HG03066 (cell line): Measurements from ENCODE around the gene TRIM72.
"Not testable (repeated sequence)": the region's sequence is repeated elsewhere in the genome, so short reads cannot be mapped to it uniquely, and the experiment has no call there.

Experiments used
- ATAC-seq: cut with Tn5 transposase; IDR thresholded peaks from one replicate; pipeline ENCODE4 v1.9.1; 2021; ENCODE audit warnings: low read depth; ENCODE audit not compliant: unreplicated experiment

TRIM72 gene

DNA sequence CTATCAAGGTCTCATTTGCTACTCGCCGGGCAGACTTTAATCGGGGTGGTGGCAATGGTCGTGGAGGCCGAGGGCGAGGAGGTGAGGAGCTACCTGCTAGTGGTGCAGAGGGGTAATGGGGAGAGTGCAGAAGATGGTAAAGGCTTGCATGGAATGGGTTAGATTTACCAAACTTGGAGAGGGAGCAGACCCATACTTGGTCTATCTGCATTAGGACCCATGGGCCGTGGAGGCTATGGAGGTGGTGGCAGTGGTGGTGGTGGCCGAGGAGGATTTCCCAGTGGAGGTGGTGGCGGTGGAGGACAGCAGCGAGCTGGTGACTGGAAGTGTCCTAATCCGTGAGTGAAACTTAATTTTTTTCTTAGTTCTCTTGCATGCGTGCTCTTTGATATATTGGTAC lies 23.9 kb upstream of the TRIM72 start:
- ATAC-seq: no peak

GRCh38 chr16:31190818-31191444 lies 23.0 kb upstream of the TRIM72 start:
- ATAC-seq: no peak

- ATAC-seq: no peak
Observed at GRCh38 chr16:31191697-31192428, 22.1 kb upstream of the TRIM72 start.

GRCh38 chr16:31192856-31193642 lies 20.9 kb upstream of the TRIM72 start:
- ATAC-seq: no peak

- ATAC-seq: no peak
Observed at GRCh38 chr16:31193874-31194273, 20.0 kb upstream of the TRIM72 start.

DNA sequence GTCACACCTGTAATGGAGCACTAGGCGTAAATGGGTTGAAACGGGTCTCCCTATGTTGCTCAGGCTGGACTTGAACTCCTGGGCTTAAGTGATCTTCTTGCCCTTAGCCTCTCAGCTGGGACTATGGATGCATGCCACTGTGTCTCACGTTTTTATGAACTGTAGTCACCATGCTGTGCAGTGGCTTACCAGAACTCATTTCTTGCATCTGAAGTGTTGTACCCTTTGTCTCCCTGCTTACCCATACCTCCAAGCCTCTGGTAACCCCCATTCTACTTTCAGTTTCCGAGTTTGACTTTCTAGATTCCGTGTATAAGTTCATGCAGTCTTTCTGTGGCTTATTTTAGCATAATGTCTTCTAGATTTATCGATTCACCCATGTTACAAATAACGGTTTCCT lies 19.0 kb upstream of the TRIM72 start:
- no peak for ATAC-seq

DNA sequence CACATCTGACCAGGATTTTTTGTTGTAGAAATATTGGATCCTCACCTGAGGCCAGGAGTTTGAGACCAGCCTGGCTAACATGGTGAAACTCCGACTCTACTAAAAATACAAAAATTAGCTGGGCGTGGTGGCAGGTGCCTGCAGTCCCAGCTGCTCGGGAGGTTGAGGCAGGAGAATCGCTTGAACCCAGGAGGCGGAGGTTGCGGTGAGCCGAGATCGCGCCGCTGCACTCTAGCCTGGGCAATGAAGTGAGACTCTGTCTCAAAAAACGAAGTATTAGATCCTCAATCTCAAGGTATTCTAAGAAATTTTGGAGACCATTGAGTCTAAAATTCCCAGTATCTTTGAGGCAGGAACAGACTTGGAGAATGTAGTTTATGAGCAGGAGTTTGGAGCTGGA lies 18.1 kb upstream of the TRIM72 start:
- not testable (repeated sequence) for ATAC-seq

- no peak for ATAC-seq
Observed at GRCh38 chr16:31196324-31197088, 17.4 kb upstream of the TRIM72 start.

- no peak for ATAC-seq
Observed at GRCh38 chr16:31198207-31198882, 15.6 kb upstream of the TRIM72 start.

- no peak for ATAC-seq
Observed at GRCh38 chr16:31199430-31200041, 14.4 kb upstream of the TRIM72 start.

GRCh38 chr16:31200111-31200510 lies 13.8 kb upstream of the TRIM72 start:
- ATAC-seq: not testable (repeated sequence)

GRCh38 chr16:31200821-31201568 lies 12.9 kb upstream of the TRIM72 start:
- no peak for ATAC-seq

DNA sequence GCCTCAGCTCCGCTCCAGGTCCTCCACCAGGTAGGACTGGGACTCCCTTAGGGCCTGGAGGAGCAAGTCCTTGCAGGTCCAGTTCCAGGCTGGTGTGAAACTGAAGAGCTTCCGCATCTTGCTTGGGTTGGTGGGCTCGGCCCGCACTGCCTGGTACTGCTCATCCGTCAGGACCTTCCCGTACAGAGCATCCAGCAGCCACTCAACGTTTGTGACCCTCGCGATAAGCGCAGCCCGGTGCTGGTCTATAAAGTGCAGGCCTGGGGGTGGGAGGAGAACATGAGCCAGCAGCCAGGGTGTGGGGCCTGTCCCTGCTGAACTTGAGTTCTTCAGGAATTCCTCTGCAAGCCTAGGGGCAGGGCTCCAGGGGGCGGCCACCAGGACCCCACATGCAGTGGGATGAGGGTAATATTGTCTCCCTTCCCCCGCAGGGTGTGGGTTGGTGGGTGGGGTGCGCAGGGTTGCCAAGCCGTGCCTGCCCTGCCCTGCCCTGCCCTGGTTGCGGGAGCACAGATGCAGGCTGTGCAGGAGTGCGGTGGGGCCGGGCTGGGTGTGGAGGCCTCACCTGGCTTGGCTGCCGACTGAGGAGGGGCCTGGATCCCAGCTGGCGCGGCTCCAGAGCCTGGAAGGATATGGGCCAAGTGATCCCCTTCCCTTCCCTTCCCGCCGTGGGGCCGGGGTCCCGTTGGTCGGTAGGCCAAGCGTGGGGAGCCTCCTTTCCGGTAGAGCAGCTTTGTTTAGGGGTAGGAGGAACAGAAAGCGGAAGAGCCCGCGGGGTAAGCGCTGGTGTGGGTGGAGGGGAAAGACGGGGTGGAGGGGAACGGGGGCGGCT lies 12.1 kb upstream of the TRIM72 start:
- ATAC-seq: peak; percentile 55

- peak; percentile 37 for ATAC-seq
Observed at GRCh38 chr16:31202414-31203375, 11.2 kb upstream of the TRIM72 start, which contains the start of gene PYCARD. PYCARD (minus strand) TSS chr16:31202760; CDS start chr16:31202690, 70 bp downstream.

GRCh38 chr16:31204871-31205666 lies 8.8 kb upstream of the TRIM72 start:
- ATAC-seq: no peak

DNA sequence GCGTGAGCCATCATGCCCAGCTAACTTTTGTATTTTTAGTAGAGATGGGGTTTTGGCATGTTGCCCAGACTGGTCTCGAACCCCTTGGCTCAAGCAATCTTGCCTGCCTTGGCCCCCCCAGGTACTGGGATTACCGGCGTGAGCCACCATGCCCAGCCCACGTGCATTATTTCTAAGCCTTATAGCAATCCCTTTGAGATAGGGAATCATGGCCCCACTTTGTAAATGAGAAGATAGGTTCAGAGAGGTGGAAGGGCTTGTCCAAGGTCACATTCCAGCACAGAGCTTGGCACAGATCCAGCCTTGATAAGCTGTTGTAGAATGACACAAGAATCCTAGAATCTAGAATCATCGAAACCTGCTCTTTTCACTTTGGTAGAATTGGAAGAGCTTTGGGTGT lies 7.1 kb upstream of the TRIM72 start:
- ATAC-seq: no peak
